NCI-H1436 (cell line): ENCODE measurements around the gene GAB2.

Experiments
- DNase-seq: peaks from one replicate; lab custom pipeline; 2025; lab: John Stamatoyannopoulos, UW

Gene GAB2

GRCh38 chr11:78220218-78221157 is 197.1 kb downstream of the GAB2 start:
- no peak for DNase-seq

DNA sequence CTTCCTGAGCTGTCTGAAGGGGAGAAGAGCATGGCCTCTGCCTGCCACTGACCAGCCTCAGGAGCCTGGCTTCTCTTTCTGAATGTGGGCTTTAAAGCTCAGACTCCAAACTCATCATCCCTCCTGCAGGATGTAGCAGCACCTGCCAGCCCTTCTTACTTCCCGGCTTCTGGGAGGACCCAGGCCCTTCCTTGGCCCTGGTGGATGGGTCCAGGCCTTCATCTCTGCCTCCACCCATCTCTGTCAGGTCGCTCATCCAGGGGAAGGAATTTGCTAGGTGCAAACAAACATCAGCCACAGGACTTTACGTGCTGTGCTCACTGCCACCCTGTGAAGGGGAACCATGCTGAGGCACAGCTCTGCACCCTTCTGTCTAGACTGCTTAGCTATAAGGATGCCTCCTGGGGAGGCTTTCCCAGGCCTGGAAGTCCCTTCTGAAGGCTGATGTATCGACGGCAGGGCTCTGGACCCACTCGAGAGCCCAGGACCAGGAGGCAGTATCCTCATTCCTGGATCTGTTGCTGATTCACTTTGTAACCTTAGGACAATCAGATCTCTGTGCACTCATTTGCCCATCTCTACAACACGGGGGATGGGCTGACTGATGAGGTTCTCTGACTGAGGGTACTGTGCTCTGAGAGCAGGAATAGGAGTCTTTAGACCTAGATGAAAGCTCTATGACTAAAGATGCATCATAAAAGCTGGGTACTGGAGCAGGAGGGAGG is 198.0 kb downstream of the GAB2 start:
- no peak for DNase-seq

DNA sequence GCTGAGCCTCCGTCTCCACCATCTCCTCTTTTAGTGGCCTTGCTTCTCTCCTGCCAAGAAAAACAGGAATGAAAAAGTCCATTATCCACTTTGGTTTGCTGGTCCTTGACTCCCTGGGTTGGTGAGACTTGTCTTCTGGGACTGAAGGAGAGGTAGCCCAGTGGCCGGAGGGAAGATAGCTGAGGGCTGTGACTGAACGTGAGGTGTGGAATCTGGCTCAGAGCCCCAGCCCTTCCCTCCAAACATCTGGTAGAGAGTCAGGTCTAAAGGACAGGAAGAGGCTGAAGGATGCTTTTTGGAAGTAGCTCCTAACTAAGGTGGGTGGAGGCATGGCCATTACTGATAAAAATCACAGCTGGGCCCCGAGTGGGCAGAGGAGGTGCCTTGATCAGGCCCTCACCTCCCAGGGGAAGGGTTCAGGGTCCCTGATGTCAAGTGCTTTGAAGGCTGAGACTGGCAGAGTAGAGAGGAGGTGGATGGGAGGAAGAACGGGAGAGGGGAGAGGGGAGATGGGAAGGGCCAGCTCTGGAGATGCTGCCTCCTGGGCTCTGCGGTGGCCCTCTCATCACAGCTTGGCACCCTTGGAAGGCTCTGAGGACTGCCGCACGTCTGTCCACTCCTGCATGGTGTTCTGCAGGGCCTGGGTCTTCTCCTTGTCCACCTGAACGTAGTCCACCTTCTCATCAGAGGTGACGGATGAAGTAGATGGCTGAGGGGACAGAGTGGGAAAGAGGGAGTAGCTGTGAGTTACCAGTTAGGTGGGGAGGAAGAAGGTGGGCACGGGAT is 198.7 kb downstream of the GAB2 start:
- no peak for DNase-seq

GRCh38 chr11:78217650-78218541 is 199.7 kb downstream of the GAB2 start:
- DNase-seq: no peak

GRCh38 chr11:78216571-78217287 is 200.9 kb downstream of the GAB2 start:
- no peak for DNase-seq

DNA sequence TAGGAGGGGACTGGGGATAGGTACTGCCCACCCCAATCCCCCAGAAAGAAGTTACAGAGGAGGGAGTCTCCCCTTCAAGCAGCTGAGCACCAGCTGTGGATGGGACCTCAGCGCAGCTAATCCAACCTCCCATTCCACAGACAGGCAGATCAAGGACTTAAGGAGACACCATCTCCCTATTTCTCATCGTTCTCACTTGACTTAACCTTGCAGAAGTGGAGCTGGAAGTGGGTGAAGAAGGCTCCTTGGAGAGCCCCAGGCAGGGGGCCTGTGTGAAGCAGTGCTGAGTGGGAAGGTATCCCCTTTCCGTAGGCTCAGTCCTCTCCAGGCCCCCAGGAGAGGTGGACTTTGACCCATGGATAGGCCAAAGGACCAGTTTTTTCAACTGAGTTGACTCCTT is 201.6 kb downstream of the GAB2 start:
- no peak for DNase-seq

- DNase-seq: no peak
These were observed 203.1 kb downstream of the GAB2 start for GRCh38 chr11:78214331-78215194.

DNA sequence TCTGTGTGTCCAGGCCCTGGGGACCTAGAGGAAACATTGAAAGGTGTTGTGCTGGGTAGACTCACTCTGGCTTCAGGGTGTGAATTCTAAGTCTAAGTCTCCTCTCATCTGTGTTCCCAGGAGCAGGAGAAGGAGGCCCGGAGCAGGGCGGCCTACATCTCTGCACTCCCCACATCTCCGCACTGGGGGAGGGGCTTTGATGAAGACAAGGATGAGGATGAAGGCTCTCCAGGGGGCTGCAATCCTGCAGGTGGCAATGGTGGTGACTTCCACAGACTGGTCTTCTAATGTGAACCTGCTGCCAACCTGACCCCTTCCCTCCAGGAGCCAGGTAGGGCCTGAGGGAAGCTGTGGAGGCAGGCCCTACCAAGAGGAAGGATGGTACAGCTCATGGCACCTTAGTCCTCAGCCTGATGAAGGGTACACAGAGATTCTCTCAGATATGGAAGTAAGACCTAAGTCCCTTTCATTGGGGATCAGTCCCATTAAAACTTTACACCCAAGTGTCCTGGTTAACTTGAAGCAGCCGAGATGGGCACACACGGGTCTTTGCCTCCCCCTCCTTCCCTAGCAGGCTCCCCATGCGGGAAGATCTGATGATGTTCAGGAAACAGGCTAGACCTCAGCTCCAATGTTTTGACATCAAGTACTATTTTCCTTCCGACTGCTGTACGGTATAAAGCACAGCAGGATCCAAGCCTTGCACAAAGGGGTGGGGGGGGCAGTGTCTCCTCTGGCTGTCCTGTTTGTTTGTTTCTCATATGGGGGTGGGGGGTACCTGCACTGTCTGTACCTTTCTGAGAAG is 203.9 kb downstream of the GAB2 start:
- DNase-seq: no peak

- DNase-seq: no peak
These were observed 204.8 kb downstream of the GAB2 start for GRCh38 chr11:78212586-78213371.

- no peak for DNase-seq
These were observed 206.1 kb downstream of the GAB2 start for GRCh38 chr11:78211565-78211964.

DNA sequence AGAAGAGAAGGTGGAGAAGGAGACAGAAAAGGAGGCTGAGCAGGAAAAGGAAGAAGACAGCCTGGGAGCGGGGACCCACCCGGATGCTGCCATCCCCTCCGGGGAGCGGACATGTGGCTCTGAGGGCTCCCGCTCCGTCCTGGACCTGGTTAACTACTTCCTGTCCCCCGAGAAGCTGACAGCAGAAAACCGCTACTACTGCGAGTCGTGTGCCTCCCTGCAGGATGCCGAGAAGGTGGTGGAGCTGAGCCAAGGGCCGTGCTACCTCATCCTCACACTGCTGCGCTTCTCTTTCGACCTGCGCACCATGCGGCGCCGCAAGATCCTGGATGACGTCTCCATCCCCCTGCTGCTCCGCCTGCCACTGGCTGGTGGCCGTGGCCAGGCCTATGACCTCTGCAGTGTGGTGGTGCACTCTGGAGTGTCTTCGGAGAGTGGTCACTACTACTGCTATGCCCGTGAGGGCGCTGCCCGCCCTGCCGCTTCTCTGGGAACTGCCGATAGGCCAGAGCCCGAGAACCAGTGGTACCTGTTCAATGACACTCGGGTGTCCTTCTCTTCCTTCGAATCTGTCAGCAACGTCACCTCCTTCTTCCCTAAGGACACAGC is 207.5 kb downstream of the GAB2 start:
- DNase-seq: no peak

GRCh38 chr11:78209478-78209877 is 208.1 kb downstream of the GAB2 start:
- DNase-seq: no peak

DNA sequence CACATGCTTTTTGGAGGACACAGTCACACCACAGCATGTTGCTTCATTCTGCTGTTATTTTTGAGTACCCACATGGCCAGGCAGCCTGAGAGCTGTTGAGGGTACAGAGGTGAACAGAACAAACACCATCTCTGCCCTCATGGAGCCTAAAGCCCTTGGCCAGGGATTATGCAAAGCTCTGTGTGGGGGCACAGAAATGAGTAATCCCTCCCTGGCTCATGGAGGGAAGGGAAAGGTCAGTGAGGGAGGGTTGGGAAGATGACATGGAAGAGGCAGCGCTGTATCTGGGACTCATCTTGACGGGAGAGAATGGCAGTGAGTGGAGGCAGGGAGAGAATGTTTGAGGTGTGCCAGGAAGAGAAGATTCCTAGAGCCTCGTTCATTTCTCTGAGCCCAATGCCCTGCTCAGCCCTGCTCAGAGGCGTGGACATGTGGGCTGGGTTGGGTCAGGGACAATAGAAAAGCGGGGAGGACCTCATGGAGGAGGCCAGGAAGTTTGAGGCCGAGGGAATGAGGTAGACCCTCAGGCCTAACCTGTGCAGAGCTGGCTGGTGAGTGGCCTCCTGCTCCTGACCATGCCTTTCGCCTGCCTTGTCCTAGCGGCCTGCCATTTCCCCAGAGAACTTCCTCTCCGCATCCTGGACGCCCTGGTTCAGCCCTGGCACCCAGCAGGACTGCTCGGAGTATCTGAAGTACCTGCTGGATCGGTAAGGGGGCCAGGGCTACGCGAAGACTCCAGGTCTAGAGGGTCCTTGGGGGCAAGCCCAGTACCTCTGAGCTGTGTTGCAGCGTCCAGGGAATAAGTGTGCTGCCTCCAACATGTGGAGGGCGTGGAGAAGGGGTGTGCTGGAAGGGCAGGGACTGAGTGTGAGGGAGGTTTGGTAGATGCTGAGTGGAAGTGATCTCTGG is 209.1 kb downstream of the GAB2 start:
- no peak for DNase-seq

GRCh38 chr11:78207532-78208256 is 209.9 kb downstream of the GAB2 start:
- DNase-seq: no peak

- DNase-seq: no peak
These were observed 211.9 kb downstream of the GAB2 start for GRCh38 chr11:78205691-78206090.

DNA sequence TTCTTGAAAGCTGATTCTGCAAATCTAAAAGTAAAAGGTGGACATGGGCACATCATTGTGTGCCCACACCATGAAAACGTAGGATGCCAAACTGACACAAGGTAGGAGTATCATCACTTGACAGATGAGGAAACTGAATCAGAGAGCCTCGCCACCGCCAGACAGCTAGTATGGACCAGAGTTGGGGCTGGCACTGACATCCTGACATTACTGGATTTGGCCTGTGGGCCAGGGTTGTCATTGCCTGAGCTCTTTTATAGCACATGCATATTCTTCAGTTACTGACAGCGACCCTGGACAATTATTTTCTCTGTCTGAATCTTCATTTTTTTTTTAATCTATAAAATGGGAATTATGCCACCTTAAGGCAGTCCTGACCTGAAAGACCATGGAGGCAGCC is 212.4 kb downstream of the GAB2 start:
- no peak for DNase-seq
